Activated CD8-positive, alpha-beta T cell treated with anti-CD3 and anti-CD28 coated beads for 36 hours (primary cell): ENCODE measurements around the gene NRXN3. TPM values are rescaled to one million over a fixed set of nuclear protein-coding genes. Genes with fewer than 3 reads are reported as not detected.

Source experiments
- ATAC-seq: fragments of 200-7000 bp; cut with Tn5 transposase; one replicate; pipeline ENCODE4 v1.10.0; 2021; ENCODE audit warnings: mild to moderate bottlenecking, moderate library complexity
- CTCF ChIA-PET: fragments of 350-600 bp; sonication (Branson Sonifier 250); formaldehyde crosslinking; loops from one replicate; lab custom pipeline; 2021; ENCODE audit warnings: antibody characterized with exemption; lab: Charles Lee
- POLR2A ChIA-PET: fragments of 350-600 bp; sonication (Branson Sonifier 250); formaldehyde crosslinking; loops from one replicate; lab custom pipeline; 2021; ENCODE audit warnings: antibody characterized with exemption; lab: Charles Lee
- DNase-seq: peaks from one replicate; pipeline ENCODE4 v3.0.0-alpha.2; 2020
- H3K27ac Mint-ChIP-seq: one replicate; pipeline ENCODE4 v1.8.0; 2021; ENCODE audit warnings: mild to moderate bottlenecking, mixed read lengths
- H3K27me3 Mint-ChIP-seq: one replicate; pipeline ENCODE4 v1.8.0; 2021; ENCODE audit warnings: mixed read lengths
- H3K36me3 Mint-ChIP-seq: one replicate; pipeline ENCODE4 v1.8.0; 2021; ENCODE audit warnings: low read depth, mixed read lengths
- H3K4me1 Mint-ChIP-seq: one replicate; pipeline ENCODE4 v1.8.0; 2021; ENCODE audit warnings: low read depth, mixed read lengths
- H3K4me3 Mint-ChIP-seq: one replicate; pipeline ENCODE4 v1.8.0; 2021; ENCODE audit warnings: mild to moderate bottlenecking, moderate library complexity, mixed read lengths
- H3K9me3 Mint-ChIP-seq: one replicate; pipeline ENCODE4 v1.8.0; 2021; ENCODE audit warnings: mixed read lengths
- intact Hi-C: fragments of 100-400 bp; cut with micrococcal nuclease; formaldehyde crosslinking; loops from one replicate; pipeline ENCODE4 v1.10.0; 2022
- total RNA-seq, 2 experiments: library from RNA; stranded (reverse); gene quantifications; one replicate each; pipeline ENCODE4 v1.2.3, GENCODE V29; 2021
- TF ChIP-seq, protein P1 (sequence below): fragments of 200-600 bp; IDR thresholded peaks from one replicate; pipeline ENCODE4 v1.8.0; 2022; ENCODE audit warnings: antibody characterized with exemption, mild to moderate bottlenecking

Gene NRXN3
- total RNA-seq, 2 experiments from 2014 or later = not detected

DNA sequence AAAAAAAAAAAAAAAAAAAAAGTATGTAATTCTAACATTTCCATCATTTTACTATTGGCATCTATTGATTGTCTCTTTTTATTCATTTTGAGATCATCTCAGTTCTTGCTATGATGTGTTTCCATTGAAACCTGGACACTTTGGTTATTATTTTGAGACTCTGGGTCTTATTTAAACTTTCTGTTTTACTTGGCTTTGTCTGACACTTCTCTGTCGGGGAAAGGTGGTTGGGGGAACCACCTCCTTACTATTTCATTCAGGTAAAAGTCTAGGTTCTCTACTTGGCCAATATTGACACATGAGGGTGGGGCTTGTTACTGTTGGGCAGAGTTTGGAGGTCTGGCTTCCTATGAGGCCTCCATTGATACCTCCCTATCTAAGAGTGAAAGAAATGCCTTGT is 228.0 kb downstream of the NRXN3 start:
- TF ChIP-seq, protein P1, sequence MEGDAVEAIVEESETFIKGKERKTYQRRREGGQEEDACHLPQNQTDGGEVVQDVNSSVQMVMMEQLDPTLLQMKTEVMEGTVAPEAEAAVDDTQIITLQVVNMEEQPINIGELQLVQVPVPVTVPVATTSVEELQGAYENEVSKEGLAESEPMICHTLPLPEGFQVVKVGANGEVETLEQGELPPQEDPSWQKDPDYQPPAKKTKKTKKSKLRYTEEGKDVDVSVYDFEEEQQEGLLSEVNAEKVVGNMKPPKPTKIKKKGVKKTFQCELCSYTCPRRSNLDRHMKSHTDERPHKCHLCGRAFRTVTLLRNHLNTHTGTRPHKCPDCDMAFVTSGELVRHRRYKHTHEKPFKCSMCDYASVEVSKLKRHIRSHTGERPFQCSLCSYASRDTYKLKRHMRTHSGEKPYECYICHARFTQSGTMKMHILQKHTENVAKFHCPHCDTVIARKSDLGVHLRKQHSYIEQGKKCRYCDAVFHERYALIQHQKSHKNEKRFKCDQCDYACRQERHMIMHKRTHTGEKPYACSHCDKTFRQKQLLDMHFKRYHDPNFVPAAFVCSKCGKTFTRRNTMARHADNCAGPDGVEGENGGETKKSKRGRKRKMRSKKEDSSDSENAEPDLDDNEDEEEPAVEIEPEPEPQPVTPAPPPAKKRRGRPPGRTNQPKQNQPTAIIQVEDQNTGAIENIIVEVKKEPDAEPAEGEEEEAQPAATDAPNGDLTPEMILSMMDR = no peak
- no peak for DNase-seq
- Mint-ChIP-seq H3K36me3 (no peaks in the 10 kb centered on the region), H3K4me1 (no peaks in the 10 kb centered on the region), H3K27me3 (peaks cover 4% of the 10 kb centered on the region), H3K9me3 (peaks cover 3% of the 10 kb centered on the region), H3K27ac (no peak overlapping the region), H3K4me3 (no peak overlapping the region)
- ATAC-seq = no peak
- intact Hi-C loops = no loop called here
- CTCF ChIA-PET = no interaction called here
- POLR2A ChIA-PET = no interaction called here

DNA sequence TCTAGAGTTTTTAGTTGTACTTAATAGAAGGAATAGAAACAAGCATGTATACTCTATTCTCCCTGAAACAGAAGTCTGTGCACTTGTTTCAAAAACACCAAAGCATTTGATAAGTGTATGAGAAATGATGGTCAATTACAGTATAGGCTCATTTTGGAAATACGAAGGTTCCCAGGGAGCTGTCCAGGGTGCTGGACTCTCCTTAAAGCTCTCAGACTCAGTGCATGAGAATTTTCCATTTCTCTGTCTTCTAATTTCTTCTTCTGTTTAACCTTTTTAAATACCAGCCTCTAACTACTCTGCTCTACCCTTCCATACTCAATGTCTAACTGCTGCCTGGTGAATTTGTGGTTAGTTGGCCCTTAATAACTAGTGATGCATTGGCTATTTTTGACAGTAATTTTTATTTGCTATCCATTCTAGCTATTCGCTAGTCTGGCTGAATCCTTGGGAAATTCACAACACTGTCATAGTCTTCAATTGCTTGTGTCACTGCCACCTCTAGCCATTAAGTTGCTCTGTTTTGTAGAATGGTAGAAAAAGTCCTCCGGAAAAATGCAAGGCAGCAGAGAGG is 229.2 kb downstream of the NRXN3 start:
- Mint-ChIP-seq H3K9me3 (peaks cover 3% of the 10 kb centered on the region), H3K4me1 (no peaks in the 10 kb centered on the region), H3K27ac (no peak overlapping the region), H3K4me3 (no peak overlapping the region), H3K36me3 (no peaks in the 10 kb centered on the region), H3K27me3 (peaks cover 5% of the 10 kb centered on the region)
- no peak for ATAC-seq
- TF ChIP-seq, protein P1 = no peak
- intact Hi-C loops = no loop called here
- CTCF ChIA-PET = no interaction called here
- POLR2A ChIA-PET = no interaction called here
- DNase-seq = peak; percentile 40

DNA sequence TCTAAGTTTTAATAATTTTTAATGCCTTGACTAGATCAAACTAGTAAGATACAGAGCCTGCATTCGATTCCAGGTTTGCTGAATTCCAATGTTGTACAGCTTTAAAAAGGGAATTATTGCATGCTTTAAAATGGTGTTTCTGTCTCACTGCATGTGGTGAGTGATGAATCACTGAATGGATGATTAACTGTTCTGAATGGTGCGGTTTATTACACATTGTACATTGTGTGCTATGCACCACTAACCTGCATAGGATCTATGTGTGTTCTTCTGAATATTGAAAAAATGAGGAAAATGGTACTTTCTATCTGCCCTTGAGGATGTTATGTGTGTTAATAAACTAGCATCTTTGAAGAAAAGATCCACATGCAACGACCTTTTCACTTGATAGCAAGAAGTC is 231.7 kb downstream of the NRXN3 start:
- H3K4me3 Mint-ChIP-seq = no peak overlapping the region
- DNase-seq = no peak
- peaks cover 3% of the 10 kb centered on the region for H3K9me3 Mint-ChIP-seq
- no peak for ATAC-seq
- no peaks in the 10 kb centered on the region for H3K36me3 Mint-ChIP-seq
- intact Hi-C loops = no loop called here
- H3K27ac Mint-ChIP-seq = no peak overlapping the region
- H3K4me1 Mint-ChIP-seq = no peaks in the 10 kb centered on the region
- POLR2A ChIA-PET = no interaction called here
- H3K27me3 Mint-ChIP-seq = peaks cover 5% of the 10 kb centered on the region
- CTCF ChIA-PET = no interaction called here
- TF ChIP-seq, protein P1 = no peak

DNA sequence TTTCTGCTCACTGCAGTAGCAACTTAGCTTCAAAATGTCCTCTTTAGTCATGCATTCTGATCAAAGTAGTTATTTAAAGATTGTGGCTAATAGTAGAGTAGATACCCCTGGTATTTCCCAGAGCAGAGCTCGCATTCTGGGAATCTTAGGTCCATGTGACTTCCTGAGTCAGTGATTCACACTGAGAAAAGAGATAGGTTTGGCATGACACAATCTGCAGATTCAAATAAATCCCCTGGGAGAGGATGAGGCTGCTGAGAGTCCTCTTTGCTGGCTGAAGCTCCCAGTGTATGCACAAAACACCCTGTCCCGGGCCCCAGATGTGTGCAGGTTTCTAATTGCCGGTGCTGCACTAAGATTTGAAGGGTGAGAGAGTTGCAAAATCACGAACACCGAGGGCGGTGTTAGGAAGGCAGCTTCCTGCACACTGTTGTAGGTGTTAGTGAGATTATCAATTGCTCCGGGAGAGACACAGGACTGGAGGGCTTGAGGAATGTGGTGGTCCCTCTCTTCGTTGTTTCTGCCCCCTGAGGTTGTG is 233.2 kb downstream of the NRXN3 start:
- DNase-seq (peak; percentile 3), ATAC-seq (peak; percentile 27)
- TF ChIP-seq, protein P1 = no peak
- peaks cover 5% of the 10 kb centered on the region for H3K27me3 Mint-ChIP-seq
- H3K27ac Mint-ChIP-seq = no peak overlapping the region
- H3K4me1 Mint-ChIP-seq = no peaks in the 10 kb centered on the region
- ChIA-PET POLR2A (no interaction called here), CTCF (no interaction called here)
- no peaks in the 10 kb centered on the region for H3K36me3 Mint-ChIP-seq
- peaks cover 3% of the 10 kb centered on the region for H3K9me3 Mint-ChIP-seq
- intact Hi-C loops = no loop called here
- H3K4me3 Mint-ChIP-seq = no peak overlapping the region

DNA sequence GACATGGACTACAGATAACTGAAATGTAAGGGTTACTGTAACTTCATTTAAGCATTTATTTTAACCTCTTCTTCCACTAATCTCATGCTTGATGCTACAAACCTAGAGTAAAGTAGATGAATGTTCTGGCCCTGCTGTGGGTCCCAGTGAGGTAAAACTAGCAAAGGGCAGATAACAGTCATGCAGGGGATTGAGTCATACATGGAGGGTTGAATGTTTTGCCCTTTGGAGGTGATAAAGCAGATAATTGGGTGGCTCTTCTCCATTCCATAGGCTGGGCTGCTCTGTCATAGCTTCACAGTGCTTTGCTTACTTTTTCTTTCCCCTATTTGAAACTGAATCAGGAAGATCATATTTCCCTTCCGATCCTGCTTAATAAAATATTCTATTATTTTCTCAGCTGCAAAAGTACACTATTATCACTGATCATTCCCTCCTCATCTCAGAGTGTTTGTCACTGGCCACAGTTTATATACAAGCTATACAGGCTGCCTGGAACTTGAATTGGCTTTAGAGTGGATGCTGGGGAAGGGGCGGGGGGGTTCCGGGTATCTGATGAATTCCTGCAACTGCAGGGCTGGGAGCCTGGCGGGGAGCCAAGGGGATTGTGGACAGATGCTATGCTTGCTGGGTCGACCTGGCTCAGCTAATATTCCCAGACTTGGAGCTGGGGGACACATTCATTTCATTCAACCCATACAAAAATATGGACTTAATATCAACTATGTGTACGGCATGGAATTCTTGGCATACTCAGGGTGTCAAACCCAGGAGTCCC is 235.1 kb downstream of the NRXN3 start:
- TF ChIP-seq, protein P1 = no peak
- no peak overlapping the region for H3K27ac Mint-ChIP-seq
- no peaks in the 10 kb centered on the region for H3K4me1 Mint-ChIP-seq
- H3K9me3 Mint-ChIP-seq = no peaks in the 10 kb centered on the region
- ChIA-PET CTCF (no interaction called here), POLR2A (no interaction called here)
- H3K27me3 Mint-ChIP-seq = peaks cover 1% of the 10 kb centered on the region
- intact Hi-C loops = no loop called here
- DNase-seq (no peak), ATAC-seq (no peak)
- no peak overlapping the region for H3K4me3 Mint-ChIP-seq
- no peaks in the 10 kb centered on the region for H3K36me3 Mint-ChIP-seq
